MM.1S (cell line): Measurements from ENCODE around the gene AKAP6.

Experiments used
- EZH2phosphoT487 ChIP-seq: fragments of 300-600 bp; sonication (generic); IDR thresholded peaks from 2 replicates; pipeline ENCODE4 v1.6.1; 2018; ENCODE audit warnings: antibody characterized with exemption, low read length
- TF ChIP-seq, protein P1 (sequence below): fragments of 300-600 bp; sonication (generic); IDR thresholded peaks from 2 replicates; pipeline ENCODE4 v1.5.1; 2016; ENCODE audit warnings: antibody characterized with exemption, low read length, mixed read lengths

DNA sequence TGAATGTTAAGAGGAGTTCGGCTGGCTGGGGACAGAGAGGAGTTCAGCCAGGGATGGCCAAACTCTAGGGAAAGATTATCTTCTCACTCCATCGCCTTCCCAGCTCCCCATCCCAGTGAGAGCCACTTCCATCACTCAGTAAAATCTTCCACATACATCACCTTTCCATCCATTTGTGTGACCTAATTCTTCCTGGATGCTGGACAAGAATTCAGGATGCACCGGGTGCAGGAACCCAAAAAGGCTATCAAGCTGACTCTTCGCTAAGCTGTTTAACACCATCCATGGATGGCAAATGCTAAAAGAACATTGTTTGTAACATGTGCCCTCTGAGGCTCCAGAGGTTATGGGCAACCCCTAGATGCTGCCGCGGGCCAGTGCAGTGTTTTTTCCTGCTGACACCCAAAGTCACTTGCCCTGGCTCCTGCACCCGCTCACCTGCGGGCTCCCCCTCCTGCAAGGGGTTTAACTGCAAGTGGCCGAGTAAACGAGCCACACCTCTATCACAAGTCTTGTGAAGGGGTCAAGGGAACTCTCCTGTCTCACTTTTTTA, 393.6 kb downstream of the AKAP6 start:
- TF ChIP-seq, protein P1, sequence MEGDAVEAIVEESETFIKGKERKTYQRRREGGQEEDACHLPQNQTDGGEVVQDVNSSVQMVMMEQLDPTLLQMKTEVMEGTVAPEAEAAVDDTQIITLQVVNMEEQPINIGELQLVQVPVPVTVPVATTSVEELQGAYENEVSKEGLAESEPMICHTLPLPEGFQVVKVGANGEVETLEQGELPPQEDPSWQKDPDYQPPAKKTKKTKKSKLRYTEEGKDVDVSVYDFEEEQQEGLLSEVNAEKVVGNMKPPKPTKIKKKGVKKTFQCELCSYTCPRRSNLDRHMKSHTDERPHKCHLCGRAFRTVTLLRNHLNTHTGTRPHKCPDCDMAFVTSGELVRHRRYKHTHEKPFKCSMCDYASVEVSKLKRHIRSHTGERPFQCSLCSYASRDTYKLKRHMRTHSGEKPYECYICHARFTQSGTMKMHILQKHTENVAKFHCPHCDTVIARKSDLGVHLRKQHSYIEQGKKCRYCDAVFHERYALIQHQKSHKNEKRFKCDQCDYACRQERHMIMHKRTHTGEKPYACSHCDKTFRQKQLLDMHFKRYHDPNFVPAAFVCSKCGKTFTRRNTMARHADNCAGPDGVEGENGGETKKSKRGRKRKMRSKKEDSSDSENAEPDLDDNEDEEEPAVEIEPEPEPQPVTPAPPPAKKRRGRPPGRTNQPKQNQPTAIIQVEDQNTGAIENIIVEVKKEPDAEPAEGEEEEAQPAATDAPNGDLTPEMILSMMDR, result no peak
- no peak for TF ChIP-seq EZH2phosphoT487
